Neural progenitor cell (in vitro differentiated cells): Measurements from ENCODE around the gene TUBB3. TPM values are rescaled to one million over a fixed set of nuclear protein-coding genes. Genes with fewer than 3 reads are reported as not detected.

Experiments
- DNase-seq: peaks from one replicate; pipeline ENCODE4 v3.0.0-alpha.2; 2016; ENCODE audit warnings: low spot score
- H2AFZ ChIP-seq: fragments of 200-600 bp; sonication (generic); replicated peaks from 2 replicates; pipeline ENCODE4 v1.6.1; 2016; ENCODE audit warnings: antibody characterized with exemption
- H3F3A ChIP-seq: fragments of 200-600 bp; sonication (generic); 2 replicates; pipeline ENCODE4 v1.6.1; 2016; ENCODE audit warnings: antibody characterized with exemption, low read depth
- H3K27ac ChIP-seq: fragments of 200-600 bp; sonication (generic); 2 replicates; pipeline ENCODE4 v1.5.1; 2016; ENCODE audit warnings: mild to moderate bottlenecking
- H3K27me3 ChIP-seq: fragments of 200-600 bp; sonication (generic); 2 replicates; pipeline ENCODE4 v1.6.1; 2016; ENCODE audit warnings: mild to moderate bottlenecking, moderate library complexity
- H3K36me3 ChIP-seq: fragments of 200-600 bp; sonication (generic); 2 replicates; pipeline ENCODE4 v1.5.1; 2016
- H3K4me1 ChIP-seq: fragments of 200-600 bp; sonication (generic); 2 replicates; pipeline ENCODE4 v1.6.1; 2016; ENCODE audit warnings: mixed run types
- H3K4me2 ChIP-seq: fragments of 200-600 bp; sonication (generic); 2 replicates; pipeline ENCODE4 v1.6.1; 2016
- H3K4me3 ChIP-seq: fragments of 200-600 bp; sonication (generic); 2 replicates; pipeline ENCODE4 v1.5.1; 2016
- H3K79me2 ChIP-seq: fragments of 200-600 bp; sonication (generic); 2 replicates; pipeline ENCODE4 v1.6.1; 2016; ENCODE audit warnings: low read depth
- H3K9ac ChIP-seq: fragments of 200-600 bp; sonication (generic); 2 replicates; pipeline ENCODE4 v1.6.1; 2016
- H3K9me3 ChIP-seq: fragments of 200-600 bp; sonication (generic); 2 replicates; pipeline ENCODE4 v1.5.1; 2016; ENCODE audit warnings: low read depth
- H4K20me1 ChIP-seq: fragments of 200-600 bp; sonication (generic); 2 replicates; pipeline ENCODE4 v1.6.1; 2016; ENCODE audit warnings: low read depth
- H3K27ac Mint-ChIP-seq: 3 replicates; pipeline ENCODE4 v1.8.0; 2021; ENCODE audit warnings: mixed read lengths
- H3K27me3 Mint-ChIP-seq: 2 replicates; pipeline ENCODE4 v1.8.0; 2022; ENCODE audit warnings: low read depth, mild to moderate bottlenecking, inconsistent platforms, moderate library complexity, mixed read lengths; ENCODE audit not compliant: insufficient read depth
- H3K36me3 Mint-ChIP-seq: 3 replicates; pipeline ENCODE4 v1.8.0; 2021; ENCODE audit warnings: mixed read lengths
- H3K4me1 Mint-ChIP-seq: 3 replicates; pipeline ENCODE4 v1.8.0; 2021; ENCODE audit warnings: mixed read lengths
- H3K4me3 Mint-ChIP-seq: 3 replicates; pipeline ENCODE4 v1.8.0; 2021; ENCODE audit warnings: mild to moderate bottlenecking, moderate library complexity, mixed read lengths
- H3K9me3 Mint-ChIP-seq: 3 replicates; pipeline ENCODE4 v1.8.0; 2020; ENCODE audit warnings: mixed read lengths
- EZH2 ChIP-seq: fragments of 200-600 bp; sonication (generic); IDR thresholded peaks from 2 replicates; pipeline ENCODE4 v1.6.1; 2017; ENCODE audit warnings: antibody characterized with exemption, mild to moderate bottlenecking, moderate library complexity
- EZH2phosphoT487 ChIP-seq: fragments of 200-600 bp; sonication (generic); IDR thresholded peaks from 2 replicates; pipeline ENCODE4 v1.6.1; 2017; ENCODE audit warnings: antibody characterized with exemption
- total RNA-seq: library from RNA; depleted of rRNA; stranded (reverse); fragments of >200 nt; gene quantifications from 2 replicates; pipeline ENCODE4 v1.2.3, GENCODE V29; 2015; ENCODE audit warnings: low replicate concordance
- TF ChIP-seq, protein P1 (sequence below): fragments of 200-600 bp; sonication (generic); IDR thresholded peaks from 2 replicates; pipeline ENCODE4 v1.5.1; 2017; ENCODE audit warnings: antibody characterized with exemption, mild to moderate bottlenecking

The TUBB3 gene
- total RNA-seq, 1 donor from 2014 or later = 41.4 TPM

- H3K79me2 ChIP-seq = no peaks in the 10 kb centered on the region
- H3K9me3 Mint-ChIP-seq = no peaks in the 10 kb centered on the region
Observed at GRCh38 chr16:89985219-89985618, 62.1 kb downstream of the TUBB3 start.

More at GRCh38 chr16:89985219-89985618, 62.1 kb downstream of the TUBB3 start:
- H3F3A ChIP-seq = no peaks in the 10 kb centered on the region
- H3K9ac ChIP-seq = no peak overlapping the region
- no peak for TF ChIP-seq EZH2
- no peak for TF ChIP-seq EZH2phosphoT487
- TF ChIP-seq, protein P1, sequence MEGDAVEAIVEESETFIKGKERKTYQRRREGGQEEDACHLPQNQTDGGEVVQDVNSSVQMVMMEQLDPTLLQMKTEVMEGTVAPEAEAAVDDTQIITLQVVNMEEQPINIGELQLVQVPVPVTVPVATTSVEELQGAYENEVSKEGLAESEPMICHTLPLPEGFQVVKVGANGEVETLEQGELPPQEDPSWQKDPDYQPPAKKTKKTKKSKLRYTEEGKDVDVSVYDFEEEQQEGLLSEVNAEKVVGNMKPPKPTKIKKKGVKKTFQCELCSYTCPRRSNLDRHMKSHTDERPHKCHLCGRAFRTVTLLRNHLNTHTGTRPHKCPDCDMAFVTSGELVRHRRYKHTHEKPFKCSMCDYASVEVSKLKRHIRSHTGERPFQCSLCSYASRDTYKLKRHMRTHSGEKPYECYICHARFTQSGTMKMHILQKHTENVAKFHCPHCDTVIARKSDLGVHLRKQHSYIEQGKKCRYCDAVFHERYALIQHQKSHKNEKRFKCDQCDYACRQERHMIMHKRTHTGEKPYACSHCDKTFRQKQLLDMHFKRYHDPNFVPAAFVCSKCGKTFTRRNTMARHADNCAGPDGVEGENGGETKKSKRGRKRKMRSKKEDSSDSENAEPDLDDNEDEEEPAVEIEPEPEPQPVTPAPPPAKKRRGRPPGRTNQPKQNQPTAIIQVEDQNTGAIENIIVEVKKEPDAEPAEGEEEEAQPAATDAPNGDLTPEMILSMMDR = no peak
- no peaks in the 10 kb centered on the region for H3K36me3 ChIP-seq
- no peaks in the 10 kb centered on the region for H3K27me3 ChIP-seq
- no peak for DNase-seq
- H3K4me2 ChIP-seq = no peak overlapping the region
- H3K4me1 ChIP-seq = no peaks in the 10 kb centered on the region
- H3K4me1 Mint-ChIP-seq = no peaks in the 10 kb centered on the region
- H3K27me3 Mint-ChIP-seq = peaks cover 3% of the 10 kb centered on the region
- no peak overlapping the region for H3K27ac Mint-ChIP-seq
- H3K4me3 ChIP-seq = no peak overlapping the region
- H3K27ac ChIP-seq = no peak overlapping the region
- peaks cover 20% of the 10 kb centered on the region for H3K36me3 Mint-ChIP-seq
- H4K20me1 ChIP-seq = no peaks in the 10 kb centered on the region
- no peak overlapping the region for H3K4me3 Mint-ChIP-seq
- no peak overlapping the region for H2AFZ ChIP-seq
- no peaks in the 10 kb centered on the region for H3K9me3 ChIP-seq

Other genes with a start within 250 kb of the TUBB3 start
- gene CDK10, start 236.7 kb upstream of the TUBB3 start, total RNA-seq = 75.6 and 107 TPM in 2 replicates
- gene SPATA2L, start 221.6 kb upstream of the TUBB3 start, total RNA-seq = 7.6 and 13.2 TPM in 2 replicates
- 1.6 and 4.7 TPM in 2 replicates for gene VPS9D1, start 202.4 kb upstream of the TUBB3 start, total RNA-seq
- 8.4 and 21.7 TPM in 2 replicates for gene ZNF276, start 201.8 kb upstream of the TUBB3 start, total RNA-seq
- gene FANCA, start 106.7 kb upstream of the TUBB3 start, total RNA-seq = 34.6 and 43.0 TPM in 2 replicates
- gene SPIRE2, start 94.9 kb upstream of the TUBB3 start, total RNA-seq = 6.5 and 9.0 TPM in 2 replicates
- 95.6 and 127 TPM in 2 replicates for gene TCF25, start 49.8 kb upstream of the TUBB3 start, total RNA-seq
- 1.7 and 5.5 TPM in 2 replicates for gene MC1R, start 4.5 kb upstream of the TUBB3 start, total RNA-seq
- gene DEF8, start 25.4 kb downstream of the TUBB3 start, total RNA-seq = 55.1 and 101 TPM in 2 replicates
- gene DBNDD1, start 96.1 kb downstream of the TUBB3 start, total RNA-seq = 5.2 and 19.4 TPM in 2 replicates
- not detected in 2 replicates for gene PRDM7, start 154.0 kb downstream of the TUBB3 start, total RNA-seq